ENCODE results near the gene B4GALNT1. TPM values are rescaled to one million over a fixed set of nuclear protein-coding genes. Genes with fewer than 3 reads are reported as not detected.

Gene B4GALNT1
- total and polyA plus RNA-seq, 2 of the 13 experiments (the other 11 are each of a cell fraction or from before 2014, with no cell fraction given): 4.5 to 5.4 TPM

GRCh38 chr12:57611108-57611826 lies 21.7 kb downstream of the B4GALNT1 start, which contains the start of gene ARHGEF25 (continued):
- TF ChIP-seq PBX2 (CRISPR knock-in tag; IDR thresholded peaks at IDR 0.05): no peak
- TF ChIP-seq JUN (CRISPR knock-in tag; IDR thresholded peaks at IDR 0.05): no peak
- TF ChIP-seq ZNF160 (CRISPR knock-in tag; IDR thresholded peaks at IDR 0.05): peak; percentile 38; the same call in 1 of the 2 replicates
- no peak for TF ChIP-seq MLLT10 (CRISPR knock-in tag; IDR thresholded peaks at IDR 0.05)
- TF ChIP-seq ZNF589 (CRISPR knock-in tag; conservative IDR thresholded peaks at IDR 0.05): no peak
- TF ChIP-seq NONO (IDR thresholded peaks at IDR 0.05): no peak
- TF ChIP-seq NONO (CRISPR knock-in tag; conservative IDR thresholded peaks at IDR 0.05): 0 out of 2 replicates have a peak, but pooled peaks have one; percentile 10
- TF ChIP-seq ZNF746 (CRISPR knock-in tag; IDR thresholded peaks at IDR 0.05): peak; percentile 59; the same call in 1 of the 2 replicates
- TF ChIP-seq ETV5 (CRISPR knock-in tag; IDR thresholded peaks at IDR 0.05; ENCODE audit: borderline replicate concordance): peak; percentile 69; the same call in 1 of the 2 replicates
- no peak for TF ChIP-seq ZNF230 (CRISPR knock-in tag; IDR thresholded peaks at IDR 0.05)
- 0 out of 2 replicates have a peak, but pooled peaks have one; percentile 44 for TF ChIP-seq AKAP8 (CRISPR knock-in tag; IDR thresholded peaks at IDR 0.05)
- TF ChIP-seq ZNF264 (CRISPR knock-in tag; IDR thresholded peaks at IDR 0.05): 0 out of 2 replicates have a peak, but pooled peaks have one; percentile 30
- TF ChIP-seq ZNF792 (CRISPR knock-in tag; IDR thresholded peaks at IDR 0.05): 0 out of 2 replicates have a peak, but pooled peaks have one; percentile 52
- TF ChIP-seq, protein P1, sequence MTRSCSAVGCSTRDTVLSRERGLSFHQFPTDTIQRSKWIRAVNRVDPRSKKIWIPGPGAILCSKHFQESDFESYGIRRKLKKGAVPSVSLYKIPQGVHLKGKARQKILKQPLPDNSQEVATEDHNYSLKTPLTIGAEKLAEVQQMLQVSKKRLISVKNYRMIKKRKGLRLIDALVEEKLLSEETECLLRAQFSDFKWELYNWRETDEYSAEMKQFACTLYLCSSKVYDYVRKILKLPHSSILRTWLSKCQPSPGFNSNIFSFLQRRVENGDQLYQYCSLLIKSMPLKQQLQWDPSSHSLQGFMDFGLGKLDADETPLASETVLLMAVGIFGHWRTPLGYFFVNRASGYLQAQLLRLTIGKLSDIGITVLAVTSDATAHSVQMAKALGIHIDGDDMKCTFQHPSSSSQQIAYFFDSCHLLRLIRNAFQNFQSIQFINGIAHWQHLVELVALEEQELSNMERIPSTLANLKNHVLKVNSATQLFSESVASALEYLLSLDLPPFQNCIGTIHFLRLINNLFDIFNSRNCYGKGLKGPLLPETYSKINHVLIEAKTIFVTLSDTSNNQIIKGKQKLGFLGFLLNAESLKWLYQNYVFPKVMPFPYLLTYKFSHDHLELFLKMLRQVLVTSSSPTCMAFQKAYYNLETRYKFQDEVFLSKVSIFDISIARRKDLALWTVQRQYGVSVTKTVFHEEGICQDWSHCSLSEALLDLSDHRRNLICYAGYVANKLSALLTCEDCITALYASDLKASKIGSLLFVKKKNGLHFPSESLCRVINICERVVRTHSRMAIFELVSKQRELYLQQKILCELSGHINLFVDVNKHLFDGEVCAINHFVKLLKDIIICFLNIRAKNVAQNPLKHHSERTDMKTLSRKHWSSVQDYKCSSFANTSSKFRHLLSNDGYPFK (CRISPR knock-in tag; IDR thresholded peaks at IDR 0.05; ENCODE audit: borderline replicate concordance): peak; percentile 32; the same call in 1 of the 2 replicates
- no peak for TF ChIP-seq ZNF292 (CRISPR knock-in tag; IDR thresholded peaks at IDR 0.05; ENCODE audit: borderline replicate concordance, low read depth)
- TF ChIP-seq KDM3A (CRISPR knock-in tag; IDR thresholded peaks at IDR 0.05; ENCODE audit: low read depth): peak; percentile 66; the same call in 1 of the 2 replicates
- peak; percentile 47; the same call in 1 of the 2 replicates for TF ChIP-seq THRA (CRISPR knock-in tag; IDR thresholded peaks at IDR 0.05; ENCODE audit: borderline replicate concordance)
- TF ChIP-seq KAT8 (CRISPR knock-in tag; IDR thresholded peaks at IDR 0.05): peak; percentile 79
- peak; percentile 64; the same call in 1 of the 2 replicates for TF ChIP-seq BRD4 (CRISPR knock-in tag; IDR thresholded peaks at IDR 0.05)
- no peak for TF ChIP-seq ZNF883 (CRISPR knock-in tag; IDR thresholded peaks at IDR 0.05; ENCODE audit: not compliant biosample characterization)
- peak; percentile 47; the same call in 1 of the 2 replicates for TF ChIP-seq DR1 (CRISPR knock-in tag; IDR thresholded peaks at IDR 0.05)
- peak; percentile 57; the same call in 1 of the 2 replicates for TF ChIP-seq DMAP1 (CRISPR knock-in tag; IDR thresholded peaks at IDR 0.05)
- TF ChIP-seq KDM4B (CRISPR knock-in tag; IDR thresholded peaks at IDR 0.05): 0 out of 2 replicates have a peak, but pooled peaks have one; percentile 45
- no peak for TF ChIP-seq RAD21 (CRISPR knock-in tag; IDR thresholded peaks at IDR 0.05)
- TF ChIP-seq ZNF446 (CRISPR knock-in tag; IDR thresholded peaks at IDR 0.05): peak; percentile 73; the same call in 1 of the 2 replicates
